ENCODE data around the gene NDUFV3. TPM values are rescaled to one million over a fixed set of nuclear protein-coding genes. Genes with fewer than 3 reads are reported as not detected.

Gene NDUFV3
- total RNA-seq, 2 donors from 2014 or later, result 25.9 to 36.6 TPM

- no peak overlapping the region for H3K27ac ChIP-seq
- TF ChIP-seq, protein P1, sequence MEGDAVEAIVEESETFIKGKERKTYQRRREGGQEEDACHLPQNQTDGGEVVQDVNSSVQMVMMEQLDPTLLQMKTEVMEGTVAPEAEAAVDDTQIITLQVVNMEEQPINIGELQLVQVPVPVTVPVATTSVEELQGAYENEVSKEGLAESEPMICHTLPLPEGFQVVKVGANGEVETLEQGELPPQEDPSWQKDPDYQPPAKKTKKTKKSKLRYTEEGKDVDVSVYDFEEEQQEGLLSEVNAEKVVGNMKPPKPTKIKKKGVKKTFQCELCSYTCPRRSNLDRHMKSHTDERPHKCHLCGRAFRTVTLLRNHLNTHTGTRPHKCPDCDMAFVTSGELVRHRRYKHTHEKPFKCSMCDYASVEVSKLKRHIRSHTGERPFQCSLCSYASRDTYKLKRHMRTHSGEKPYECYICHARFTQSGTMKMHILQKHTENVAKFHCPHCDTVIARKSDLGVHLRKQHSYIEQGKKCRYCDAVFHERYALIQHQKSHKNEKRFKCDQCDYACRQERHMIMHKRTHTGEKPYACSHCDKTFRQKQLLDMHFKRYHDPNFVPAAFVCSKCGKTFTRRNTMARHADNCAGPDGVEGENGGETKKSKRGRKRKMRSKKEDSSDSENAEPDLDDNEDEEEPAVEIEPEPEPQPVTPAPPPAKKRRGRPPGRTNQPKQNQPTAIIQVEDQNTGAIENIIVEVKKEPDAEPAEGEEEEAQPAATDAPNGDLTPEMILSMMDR (IDR thresholded peaks at IDR 0.05), result no peak
- no peak overlapping the region for H3K4me3 ChIP-seq
- DNase-seq, result peak; percentile 58
- no peaks in the 10 kb centered on the region for H3K9me3 ChIP-seq
- intact Hi-C loops (cut with DNase I), result no loop called here
- no peaks in the 10 kb centered on the region for H3K36me3 ChIP-seq
- H3K9ac ChIP-seq (ENCODE audit: low read depth in 2 of 2, low read length in 2 of 2), result no peak overlapping the region
- no peaks in the 10 kb centered on the region for H3K4me1 ChIP-seq
- no peaks in the 10 kb centered on the region for H3K27me3 ChIP-seq
Observed at GRCh38 chr21:42862774-42863503, 30.2 kb upstream of the NDUFV3 start.

DNA sequence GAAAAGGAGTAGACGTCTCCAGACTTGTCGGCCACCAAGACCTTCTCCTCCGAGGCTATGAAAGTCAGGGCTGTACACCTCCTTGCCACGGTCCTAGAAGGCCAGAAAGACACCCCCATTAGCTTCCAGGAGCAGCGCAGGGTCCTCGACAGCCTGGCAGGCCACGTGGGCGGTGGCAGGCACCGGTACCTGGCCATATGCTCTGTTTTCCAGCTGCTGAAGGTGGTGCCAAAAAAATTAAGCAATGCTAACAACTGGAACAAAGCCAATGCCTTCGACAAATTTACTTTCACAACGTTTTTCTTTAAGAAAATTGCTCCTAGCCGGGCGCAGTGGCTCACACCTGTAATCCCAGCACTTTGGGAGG lies 29.6 kb upstream of the NDUFV3 start:
- TF ChIP-seq, protein P1 (IDR thresholded peaks at IDR 0.05), result no peak
- intact Hi-C loops (cut with DNase I), result no loop called here
- H3K36me3 ChIP-seq, result peaks cover under 1% of the 10 kb centered on the region

GRCh38 chr21:42864286-42864685 lies 28.8 kb upstream of the NDUFV3 start:
- DNase-seq, result no peak
- Histone ChIP-seq H3K27me3 (no peaks in the 10 kb centered on the region), H3K9ac (ENCODE audit: low read depth in 2 of 2, low read length in 2 of 2) (no peak overlapping the region), H3K27ac (no peak overlapping the region), H3K9me3 (no peaks in the 10 kb centered on the region), H3K4me1 (no peaks in the 10 kb centered on the region), H3K4me3 (no peak overlapping the region), H3K36me3 (peaks cover 5% of the 10 kb centered on the region)
- intact Hi-C loops (cut with DNase I), result no loop called here
- TF ChIP-seq, protein P1 (IDR thresholded peaks at IDR 0.05), result no peak

More for the DNA sequence above, 29.6 kb upstream of the NDUFV3 start:
- Histone ChIP-seq H3K27me3 (no peaks in the 10 kb centered on the region), H3K9me3 (no peaks in the 10 kb centered on the region), H3K4me1 (no peaks in the 10 kb centered on the region), H3K27ac (no peak overlapping the region), H3K4me3 (no peak overlapping the region), H3K9ac (ENCODE audit: low read depth in 2 of 2, low read length in 2 of 2) (no peak overlapping the region)
- no peak for DNase-seq

DNA sequence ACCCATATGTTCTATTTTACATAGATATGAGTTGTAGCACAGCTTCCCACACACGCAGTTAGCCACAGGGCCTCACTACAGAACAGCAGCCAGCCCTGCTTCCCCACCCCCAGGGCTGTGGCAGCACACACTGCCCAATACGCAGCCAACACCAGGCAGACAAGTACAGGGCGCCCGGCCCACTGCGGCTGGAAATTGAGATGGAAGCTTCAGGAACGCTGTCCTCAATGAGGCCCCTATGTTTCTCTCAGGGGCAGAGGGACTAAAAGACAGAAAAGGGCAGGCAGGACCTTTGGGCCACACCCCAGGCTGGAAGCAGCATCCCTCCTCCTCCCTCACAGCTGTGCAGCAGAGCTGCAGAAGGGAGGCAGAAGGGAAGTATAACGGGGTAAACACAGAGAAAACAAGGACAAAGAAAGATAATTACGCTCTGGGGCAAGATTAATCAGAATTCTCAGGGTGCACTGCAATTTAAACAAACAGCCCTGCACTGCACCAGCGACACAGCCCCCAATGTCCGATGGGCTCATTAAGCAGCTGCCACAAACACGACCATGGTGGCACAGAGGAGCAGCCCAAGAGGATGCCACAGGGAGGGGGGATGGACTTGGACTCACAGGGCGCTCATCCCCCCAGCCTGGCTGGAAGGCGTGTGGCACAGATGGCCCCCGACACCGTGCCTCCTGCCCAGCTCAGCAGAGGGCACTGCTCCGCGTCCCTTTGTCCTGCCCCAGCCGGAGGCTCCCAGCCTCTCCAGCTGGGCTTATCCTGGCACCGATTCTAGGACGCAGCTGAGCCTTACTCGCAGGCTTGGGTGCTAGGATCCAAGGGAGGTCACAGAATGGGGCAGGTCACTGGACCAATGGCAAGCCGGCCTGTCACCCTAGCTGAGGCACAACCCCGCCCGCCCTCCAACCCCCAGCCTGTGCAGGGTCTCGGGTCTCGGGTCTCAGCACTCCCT lies 28.0 kb upstream of the NDUFV3 start:
- Histone ChIP-seq H3K4me1 (no peaks in the 10 kb centered on the region), H3K9me3 (no peaks in the 10 kb centered on the region), H3K36me3 (peaks cover 5% of the 10 kb centered on the region), H3K27ac (no peak overlapping the region), H3K4me3 (no peak overlapping the region), H3K9ac (ENCODE audit: low read depth in 2 of 2, low read length in 2 of 2) (no peak overlapping the region), H3K27me3 (no peaks in the 10 kb centered on the region)
- intact Hi-C loops (cut with DNase I), result no loop called here
- TF ChIP-seq, protein P1 (IDR thresholded peaks at IDR 0.05), result no peak
- no peak for DNase-seq

DNA sequence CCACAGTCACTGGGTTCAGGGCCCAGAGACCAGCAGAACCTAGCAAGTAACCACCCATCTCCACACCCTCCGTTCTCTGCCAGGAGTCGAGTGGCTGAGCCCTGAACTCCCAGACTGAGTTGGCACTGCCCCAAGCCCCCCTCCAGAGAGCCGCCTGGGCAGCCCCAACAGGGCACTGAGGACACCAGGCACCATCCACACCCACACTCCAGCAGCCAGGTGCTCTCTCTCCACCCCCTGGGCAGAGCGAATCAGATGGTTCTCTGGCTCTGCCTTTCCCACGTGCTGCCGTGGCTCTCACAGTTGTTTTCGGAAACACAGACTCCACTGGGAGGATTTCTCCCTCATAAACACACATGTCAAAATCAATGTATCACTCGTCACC lies 27.3 kb upstream of the NDUFV3 start:
- no peak for DNase-seq

More for the DNA sequence above, 27.3 kb upstream of the NDUFV3 start:
- Histone ChIP-seq H3K9me3 (no peaks in the 10 kb centered on the region), H3K27me3 (no peaks in the 10 kb centered on the region), H3K36me3 (peaks cover 5% of the 10 kb centered on the region), H3K4me3 (no peak overlapping the region), H3K27ac (no peak overlapping the region), H3K4me1 (no peaks in the 10 kb centered on the region), H3K9ac (ENCODE audit: low read depth in 2 of 2, low read length in 2 of 2) (no peak overlapping the region)
- TF ChIP-seq, protein P1 (IDR thresholded peaks at IDR 0.05), result no peak
- intact Hi-C loops (cut with DNase I), result no loop called here

All from colonic mucosa (tissue), 4 donors.